NCI-H1105 treated with DMSO at 0.1 percent for 48 hours (cell line): ENCODE results near the gene F8A1.
A peak's percentile ranks its signal among the peaks of the same experiment; 100 is the strongest.
"Not testable (repeated sequence)": the region's sequence is repeated elsewhere in the genome, so short reads cannot be mapped to it uniquely, and the experiment has no call there.

ENCODE experiments used
- DNase-seq: peaks from one replicate; lab custom pipeline; 2025; lab: John Stamatoyannopoulos, UW

The F8A1 gene

DNA sequence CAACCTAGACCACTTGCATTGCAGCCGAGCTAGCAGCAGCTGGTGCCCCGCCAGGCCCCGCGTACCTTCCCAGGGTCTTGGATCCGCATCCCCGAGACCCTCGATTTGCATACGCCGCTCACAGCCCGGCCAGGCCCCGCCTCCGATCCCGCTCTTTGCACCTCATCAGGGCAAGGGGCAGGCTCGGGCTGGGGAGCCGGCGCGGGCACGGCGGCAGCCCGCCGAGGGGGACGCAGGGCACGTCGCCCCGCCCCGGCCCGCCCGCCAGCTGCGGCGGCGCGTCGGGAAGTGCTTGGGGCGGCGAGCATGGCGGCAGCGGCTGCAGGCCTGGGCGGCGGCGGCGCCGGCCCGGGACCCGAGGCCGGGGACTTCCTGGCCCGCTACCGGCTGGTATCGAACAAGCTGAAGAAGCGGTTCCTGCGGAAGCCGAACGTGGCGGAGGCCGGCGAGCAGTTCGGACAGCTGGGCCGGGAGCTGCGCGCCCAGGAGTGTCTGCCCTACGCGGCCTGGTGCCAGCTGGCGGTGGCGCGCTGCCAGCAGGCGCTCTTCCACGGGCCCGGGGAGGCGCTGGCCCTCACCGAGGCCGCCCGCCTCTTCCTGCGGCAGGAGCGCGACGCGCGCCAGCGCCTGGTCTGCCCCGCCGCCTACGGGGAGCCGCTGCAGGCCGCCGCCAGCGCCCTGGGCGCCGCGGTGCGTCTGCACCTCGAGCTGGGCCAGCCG lies at the start of gene F8A1:
TSS of gene F8A1 (plus strand) at position 287 of the 720 bp plus-strand sequence. CDS start at position 307, 20 bp downstream.
- DNase-seq: not testable (repeated sequence)

DNA sequence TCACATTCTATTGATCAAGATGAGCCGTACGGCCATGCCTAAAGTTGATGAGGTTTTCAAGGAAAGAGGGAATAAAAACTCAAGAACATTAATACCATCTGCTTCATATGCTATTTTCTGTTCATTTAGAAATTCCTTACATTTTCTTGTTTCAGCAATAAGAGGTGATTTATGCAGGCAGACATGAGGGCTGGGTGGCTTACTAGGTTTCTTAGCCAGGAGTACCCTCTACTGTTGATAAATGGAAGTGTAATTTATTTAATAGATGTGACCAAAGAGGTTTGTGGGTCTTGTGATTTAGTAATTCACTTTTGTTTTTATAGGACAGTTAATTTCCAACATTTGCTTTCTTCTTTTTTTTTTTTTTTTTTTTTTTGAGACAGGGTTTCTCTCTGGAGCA lies 45.3 kb upstream of the F8A1 start:
- DNase-seq: peak; percentile 72

DNA sequence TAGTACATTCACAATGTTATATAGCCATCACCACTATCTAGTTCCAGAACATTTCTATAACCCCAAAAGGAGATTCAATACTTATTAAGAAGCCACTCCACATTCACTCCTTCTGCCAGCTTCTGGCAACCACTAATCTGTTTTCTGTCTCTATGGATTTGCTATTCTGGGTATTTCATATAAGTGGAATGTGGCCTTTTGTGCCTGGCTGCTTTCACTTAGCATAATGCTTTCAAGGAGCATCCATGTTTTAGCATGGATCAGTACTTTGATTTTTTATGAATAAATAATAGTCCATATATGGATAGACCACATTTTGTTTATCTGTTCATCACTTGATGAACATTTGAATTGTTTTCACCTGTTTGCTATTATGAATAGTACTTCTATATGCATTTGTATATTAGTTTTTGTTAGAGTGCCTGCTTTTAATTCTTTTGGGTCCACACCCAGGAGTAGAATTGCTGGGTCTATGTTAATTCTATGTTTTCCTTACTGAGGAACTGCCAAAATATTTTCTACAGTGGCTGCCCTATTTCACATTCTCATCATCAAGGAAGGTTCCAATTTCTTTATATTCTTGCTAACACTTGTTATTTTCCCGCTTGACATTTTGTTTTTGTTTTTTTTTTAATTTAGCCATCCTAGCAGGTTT lies 35.1 kb upstream of the F8A1 start:
- DNase-seq: no peak

DNA sequence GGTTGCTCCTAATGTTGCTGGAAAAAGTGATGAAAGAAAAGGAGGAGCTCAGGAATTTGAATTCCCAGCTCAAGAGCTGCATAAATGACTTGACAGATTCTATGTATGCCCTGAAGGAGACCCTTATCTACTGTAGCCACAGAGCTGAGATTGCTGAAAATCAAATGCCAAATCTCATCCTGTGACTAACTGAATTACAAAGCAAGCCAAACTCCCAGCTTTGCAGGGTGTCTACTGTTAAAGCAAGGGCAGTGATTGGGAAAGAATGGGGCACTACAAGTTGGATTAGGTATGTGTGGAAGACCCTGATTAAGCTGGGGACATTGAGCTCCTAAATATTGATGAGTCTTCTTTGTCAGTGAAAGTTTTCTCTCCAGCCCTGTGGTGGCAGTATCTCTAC lies 30.9 kb upstream of the F8A1 start:
- no peak for DNase-seq

DNA sequence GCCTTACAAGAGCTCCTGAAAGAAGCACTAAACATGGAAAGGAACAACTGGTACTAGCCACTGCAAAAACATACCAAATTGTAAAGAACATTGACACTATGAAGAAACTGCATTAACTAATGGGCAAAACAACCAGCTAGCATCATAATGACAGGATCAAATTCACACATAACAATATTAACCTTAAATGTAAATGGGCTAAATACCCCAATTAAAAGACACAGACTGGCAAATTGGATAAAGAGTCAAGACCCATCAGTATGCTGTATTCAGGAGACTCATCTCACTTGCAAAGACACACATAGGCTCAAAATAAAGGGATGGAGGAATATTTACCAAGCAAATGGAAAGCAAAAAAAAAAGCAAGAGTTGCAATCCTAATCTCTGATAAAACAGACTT lies 17.6 kb upstream of the F8A1 start:
- DNase-seq: not testable (repeated sequence)

DNA sequence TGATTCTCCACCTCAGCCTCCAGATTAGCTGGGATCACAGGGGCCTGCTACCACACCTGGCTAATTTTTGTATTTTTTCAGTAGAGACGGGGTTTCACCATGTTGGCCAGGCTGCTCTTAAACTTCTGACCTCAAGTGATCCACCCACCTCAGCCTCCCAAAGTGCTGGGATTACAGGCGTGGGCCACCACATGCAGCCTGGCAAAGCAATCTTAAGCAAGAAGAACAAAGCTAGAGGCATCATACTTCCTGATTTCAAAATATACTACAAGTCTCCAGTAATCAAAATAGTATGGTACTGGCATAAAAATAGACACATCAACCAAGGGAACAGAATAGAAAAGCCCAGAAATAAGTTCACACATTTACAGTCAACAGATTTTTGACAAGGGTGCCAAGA lies 12.8 kb upstream of the F8A1 start:
- DNase-seq: no peak

DNA sequence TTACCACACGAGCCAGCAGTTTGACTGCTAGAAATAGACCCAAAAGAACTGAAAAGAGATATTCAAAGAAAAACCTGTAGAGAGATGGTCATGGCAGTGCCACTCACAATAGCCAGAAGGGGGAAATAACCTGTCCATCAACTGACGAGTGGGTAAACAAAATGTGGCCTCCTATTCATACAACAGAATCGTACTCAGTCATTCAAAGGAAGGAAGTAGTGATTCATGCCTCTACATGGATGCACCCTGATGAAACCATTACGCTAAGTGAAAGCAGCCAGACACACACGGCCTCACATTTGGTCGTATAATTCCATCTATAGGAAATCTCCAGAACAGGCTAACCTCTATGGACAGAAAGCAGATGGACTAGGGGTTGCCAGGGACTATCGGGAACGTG lies 2.1 kb upstream of the F8A1 start:
- not testable (repeated sequence) for DNase-seq

DNA sequence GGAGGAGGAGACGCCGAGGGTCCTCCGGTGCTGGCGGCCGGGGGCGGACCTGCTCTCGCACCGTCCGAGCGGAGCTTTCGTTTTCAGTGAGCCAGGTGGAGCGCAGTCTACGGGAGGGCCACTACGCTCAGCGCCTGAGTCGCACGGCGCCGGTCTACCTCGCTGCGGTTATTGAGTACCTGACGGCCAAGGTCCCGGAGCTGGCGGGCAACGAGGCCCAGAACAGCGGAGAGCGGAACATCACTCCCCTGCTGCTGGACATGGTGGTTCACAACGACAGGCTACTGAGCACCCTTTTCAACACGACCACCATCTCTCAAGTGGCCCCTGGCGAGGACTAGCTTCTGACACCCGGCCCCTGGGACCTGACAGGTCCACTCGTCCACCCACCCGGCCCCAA lies 1.1 kb upstream of the F8A1 start:
- not testable (repeated sequence) for DNase-seq

DNA sequence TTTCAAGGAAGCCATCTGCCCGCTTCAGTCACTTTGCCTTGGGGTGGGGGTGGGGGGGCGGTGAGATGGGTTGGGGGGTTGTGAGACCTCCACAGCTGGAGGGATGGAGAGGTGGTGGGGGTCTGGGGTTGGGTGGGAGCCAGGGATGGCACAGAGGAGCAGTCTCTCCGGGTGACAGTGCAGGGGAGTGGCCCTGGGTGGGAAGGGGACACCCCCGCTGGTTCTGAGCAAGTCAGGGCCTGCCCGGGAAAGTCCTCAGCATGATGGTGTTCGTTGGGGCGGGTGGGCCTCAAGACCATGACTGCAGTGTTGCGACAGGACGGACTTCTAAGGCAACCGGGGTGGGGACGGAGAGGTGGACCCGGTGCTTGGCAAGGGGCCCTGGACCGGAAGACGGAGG lies 606 bp upstream of the F8A1 start:
- not testable (repeated sequence) for DNase-seq

DNA sequence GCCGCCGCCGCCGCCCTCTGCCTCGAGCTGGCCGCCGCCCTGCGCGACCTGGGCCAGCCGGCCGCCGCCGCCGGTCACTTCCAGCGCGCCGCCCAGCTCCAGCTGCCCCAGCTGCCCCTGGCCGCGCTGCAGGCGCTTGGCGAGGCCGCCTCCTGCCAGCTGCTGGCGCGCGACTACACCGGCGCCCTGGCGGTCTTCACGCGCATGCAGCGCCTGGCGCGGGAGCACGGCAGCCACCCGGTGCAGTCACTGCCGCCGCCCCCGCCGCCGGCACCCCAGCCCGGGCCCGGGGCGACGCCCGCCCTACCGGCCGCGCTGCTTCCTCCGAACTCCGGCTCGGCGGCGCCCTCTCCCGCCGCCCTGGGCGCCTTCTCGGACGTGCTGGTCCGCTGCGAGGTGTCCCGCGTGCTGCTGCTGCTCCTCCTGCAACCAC lies 650 bp downstream of the F8A1 start:
- not testable (repeated sequence) for DNase-seq

DNA sequence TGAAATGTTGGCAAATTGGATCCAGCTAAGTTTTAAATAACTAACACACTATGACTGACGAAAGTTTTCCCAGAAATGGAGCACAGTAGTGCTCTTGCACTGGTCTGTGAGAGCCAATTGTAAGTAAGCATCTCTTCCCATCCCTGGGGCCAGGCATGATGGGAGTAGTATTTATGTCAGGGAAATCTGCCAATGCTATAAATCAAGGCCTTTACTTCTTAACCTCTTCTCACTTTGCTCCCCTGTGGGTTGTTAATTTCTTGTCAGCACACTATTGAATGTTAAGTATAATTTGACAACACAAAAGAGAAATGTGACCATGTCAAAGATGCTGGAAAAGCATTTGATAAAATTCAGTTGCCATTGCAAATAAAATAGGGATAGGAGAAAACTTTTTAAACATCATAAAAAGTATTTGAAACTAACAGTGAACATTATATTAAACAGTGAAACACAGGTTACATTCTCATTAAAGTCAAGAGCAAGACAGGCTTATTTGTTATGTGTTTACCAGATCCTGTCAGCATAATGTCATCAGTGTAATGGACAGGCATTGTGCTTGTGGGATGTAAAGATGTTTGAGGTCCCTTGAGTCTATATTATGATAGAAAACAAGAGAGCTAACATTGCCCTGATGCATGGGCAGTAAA lies 5.0 kb downstream of the F8A1 start:
- DNase-seq: peak; percentile 72

DNA sequence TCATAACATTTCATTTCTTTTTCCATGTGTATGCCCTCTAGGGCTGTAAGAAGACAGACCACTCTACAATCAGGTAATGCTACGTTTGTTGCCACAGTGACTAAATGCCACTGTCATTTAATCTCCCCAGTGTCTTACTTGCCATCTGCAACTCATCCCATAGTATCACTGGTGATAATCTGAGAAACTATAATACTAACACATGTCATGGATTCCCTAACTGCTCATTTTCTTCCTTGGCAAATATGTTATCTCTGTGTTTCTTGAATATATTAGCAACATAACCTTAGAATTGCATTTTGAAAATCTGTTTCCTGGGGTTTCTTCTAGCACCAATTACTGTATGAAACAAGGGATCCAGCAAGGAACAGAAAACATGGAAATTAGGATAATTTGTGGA lies 6.1 kb downstream of the F8A1 start:
- no peak for DNase-seq

DNA sequence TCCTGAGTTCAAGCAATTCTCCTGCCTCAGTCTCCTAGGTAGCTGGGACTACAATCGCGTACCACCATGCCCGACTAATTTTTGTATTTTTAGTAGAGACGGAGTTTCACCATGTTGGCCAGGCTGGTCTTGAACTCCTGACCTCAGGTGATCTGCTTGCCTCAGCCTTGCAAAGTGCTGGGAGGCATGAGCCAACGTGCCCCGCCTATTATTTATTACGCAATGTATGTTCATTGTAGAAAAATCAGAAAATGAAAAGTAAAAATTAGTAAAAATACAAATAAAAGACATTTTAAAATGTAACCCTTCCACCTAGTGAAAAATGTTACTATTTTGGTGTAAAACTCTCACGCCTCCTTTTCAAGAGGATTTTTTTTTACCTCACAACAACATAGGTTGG lies 14.2 kb downstream of the F8A1 start:
- no peak for DNase-seq

DNA sequence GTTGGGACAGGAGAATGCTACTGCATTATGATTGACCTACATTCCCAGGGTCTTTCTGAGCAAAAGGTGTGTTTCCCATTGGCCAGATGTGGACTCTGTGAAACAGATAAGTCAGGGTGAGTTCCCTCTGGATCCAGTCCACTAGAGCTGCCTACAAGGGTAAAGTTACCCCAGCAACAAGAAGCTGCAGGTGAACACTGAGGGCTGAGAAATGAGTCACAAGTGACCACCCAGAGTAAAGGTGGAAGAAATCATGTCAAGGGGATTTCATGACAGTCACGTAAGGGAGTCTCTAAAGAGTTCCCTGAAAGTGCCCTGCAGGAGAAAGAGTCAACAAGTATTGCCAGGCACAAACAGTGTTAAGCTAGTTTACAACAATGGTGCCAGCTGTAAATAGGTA lies 16.3 kb downstream of the F8A1 start:
- no peak for DNase-seq

DNA sequence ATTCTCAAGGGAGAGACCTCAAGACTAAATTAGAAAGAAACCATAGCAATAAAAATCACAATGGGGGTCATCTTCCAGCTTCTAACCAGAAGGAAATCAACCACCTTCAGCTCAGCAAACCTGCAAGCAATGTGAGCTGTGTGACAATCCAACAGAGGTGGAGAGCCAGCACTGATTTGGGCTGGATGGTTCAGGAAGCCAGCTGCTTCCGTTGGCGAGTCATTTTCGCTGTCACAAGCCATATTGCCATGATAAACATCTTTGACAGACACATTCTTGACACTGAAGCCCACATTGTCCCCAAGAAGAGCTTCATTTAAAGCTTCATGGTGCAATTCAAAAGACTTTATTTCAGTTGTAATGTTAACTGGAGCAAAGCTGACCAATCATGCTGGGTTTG lies 22.7 kb downstream of the F8A1 start:
- DNase-seq: no peak

DNA sequence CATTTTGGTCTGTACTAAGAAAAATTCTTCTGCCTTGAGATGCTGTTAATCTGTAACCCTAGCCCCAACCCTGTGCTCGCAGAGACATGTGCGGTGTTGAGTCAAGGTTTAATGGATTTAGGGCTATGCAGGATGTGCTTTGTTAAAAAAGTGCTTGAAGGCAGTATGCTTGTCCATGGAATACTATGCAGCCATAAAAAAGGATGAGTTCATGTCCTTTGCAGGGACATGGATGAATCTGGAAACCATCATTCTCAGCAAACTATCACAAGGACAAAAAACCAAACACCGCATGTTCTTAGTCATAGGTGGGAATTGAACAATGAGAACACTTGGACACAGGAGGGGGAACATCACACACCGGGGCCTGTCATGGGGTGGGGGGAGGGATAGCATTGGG lies 23.9 kb downstream of the F8A1 start:
- DNase-seq: not testable (repeated sequence)

DNA sequence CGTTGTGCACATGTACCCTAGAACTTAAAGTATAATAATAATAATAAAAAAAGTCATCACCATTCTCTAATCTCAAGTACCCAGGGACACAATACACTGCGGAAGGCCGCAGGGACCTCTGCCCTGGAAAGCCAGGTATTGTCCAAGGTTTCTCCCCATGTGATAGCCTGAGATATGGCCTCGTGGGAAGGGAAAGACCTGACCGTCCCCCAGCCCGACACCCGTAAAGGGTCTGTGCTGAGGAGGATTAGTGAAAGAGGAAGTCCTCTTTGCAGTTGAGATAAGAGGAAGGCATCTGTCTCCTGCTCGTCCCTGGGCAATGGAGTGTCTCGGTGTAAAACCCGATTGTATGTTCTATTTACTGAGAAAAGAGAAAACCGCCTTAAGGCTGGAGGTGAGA lies 24.4 kb downstream of the F8A1 start:
- DNase-seq: not testable (repeated sequence)

DNA sequence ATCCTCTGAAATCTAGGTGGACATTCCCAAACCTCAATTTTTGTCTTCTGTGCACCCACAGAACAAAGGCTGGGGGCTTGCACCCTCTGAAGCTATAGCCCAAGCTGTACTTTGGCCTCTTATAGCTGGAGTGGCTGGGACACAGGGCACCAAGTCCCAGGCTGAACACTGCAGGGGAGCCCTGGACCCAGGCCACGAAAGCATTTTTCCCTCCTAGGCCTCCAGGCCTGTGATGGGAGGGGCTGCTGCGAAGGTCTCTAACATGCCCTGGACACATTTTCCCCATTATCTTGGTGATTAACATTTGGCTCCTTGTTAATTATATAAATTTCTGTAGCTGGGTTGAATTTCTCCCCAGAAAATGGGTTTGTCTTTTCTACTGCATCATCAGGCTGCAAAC lies 27.9 kb downstream of the F8A1 start:
- no peak for DNase-seq

DNA sequence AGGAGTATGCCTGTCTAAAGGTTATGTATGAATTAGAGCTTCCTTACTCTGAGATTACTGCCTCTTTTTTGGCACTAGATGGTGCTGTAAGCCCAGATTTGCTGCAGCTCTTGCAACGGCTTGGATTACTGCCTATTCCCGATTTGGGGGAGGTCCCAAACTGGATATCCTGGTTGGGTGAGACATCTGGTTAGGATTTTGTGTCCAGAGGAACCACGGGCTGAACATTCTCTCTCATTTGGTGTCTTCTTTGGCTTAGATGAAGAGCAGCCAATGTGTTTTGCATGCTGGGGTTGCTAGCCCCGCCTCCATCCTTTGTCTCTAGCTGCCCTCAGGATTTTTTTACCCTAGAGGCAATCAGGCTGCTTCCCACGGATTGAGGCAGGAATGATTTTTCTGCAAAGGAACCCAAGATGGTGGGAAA lies 31.9 kb downstream of the F8A1 start:
- DNase-seq: peak; percentile 91

DNA sequence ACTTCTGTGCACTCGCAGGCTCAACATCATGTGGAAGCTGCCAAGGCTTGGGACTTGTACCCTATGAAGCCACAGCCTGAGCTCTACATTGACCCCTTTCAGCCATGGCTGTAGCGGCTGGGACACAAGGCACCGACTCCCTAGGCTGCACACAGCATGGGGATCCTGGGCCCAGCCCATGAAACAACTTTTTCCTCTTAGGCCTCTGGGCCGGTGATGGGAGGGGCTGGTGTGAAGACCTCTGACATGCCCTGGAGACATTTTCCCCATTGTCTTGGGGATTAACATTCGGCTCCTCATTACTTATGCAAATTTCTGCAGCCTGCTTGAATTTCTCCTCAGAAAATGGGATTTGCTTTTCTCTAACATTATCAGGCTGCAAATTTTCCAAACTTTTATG lies 38.6 kb downstream of the F8A1 start:
- DNase-seq: not testable (repeated sequence)
